D721Med (cell line): ENCODE measurements around the gene SLIT1.
A peak's percentile ranks its signal among the peaks of the same experiment; 100 is the strongest.
"Not testable (repeated sequence)": the region's sequence is repeated elsewhere in the genome, so short reads cannot be mapped to it uniquely, and the experiment has no call there.

Source experiments
- DNase-seq: peaks from one replicate; pipeline ENCODE4 v3.0.0; 2011; ENCODE audit warnings: low spot score; ENCODE audit not compliant: insufficient read length
- FAIRE-seq: peaks from 2 replicates; lab custom pipeline; 2011; peaks lifted over from hg19 to GRCh38; lab: Jason Lieb, UNC
- CTCF ChIP-seq: IDR thresholded peaks from 2 replicates; pipeline ENCODE4 v1.5.1; 2012; ENCODE audit warnings: mild to moderate bottlenecking, control low read depth; ENCODE audit not compliant: insufficient read depth; ENCODE audit errors: missing control alignments

The SLIT1 gene

GRCh38 chr10:97086530-97086929 is 99.2 kb downstream of the SLIT1 start:
- no peak for DNase-seq
- FAIRE-seq, result no peak
- no peak for TF ChIP-seq CTCF

GRCh38 chr10:97083228-97083829 is 102.4 kb downstream of the SLIT1 start:
- TF ChIP-seq CTCF, result no peak
- no peak for DNase-seq
- no peak for FAIRE-seq

GRCh38 chr10:97082575-97082974 is 103.2 kb downstream of the SLIT1 start:
- DNase-seq, FAIRE-seq: not testable (repeated sequence)

GRCh38 chr10:97081621-97082235 is 104.0 kb downstream of the SLIT1 start:
- FAIRE-seq (no peak), DNase-seq (no peak)
- peak; percentile 45 for TF ChIP-seq CTCF

- DNase-seq (no peak), FAIRE-seq (no peak)
- TF ChIP-seq CTCF, result no peak
These were observed 105.5 kb downstream of the SLIT1 start for GRCh38 chr10:97080051-97080776.

GRCh38 chr10:97079448-97079847 is 106.3 kb downstream of the SLIT1 start:
- FAIRE-seq (no peak), DNase-seq (no peak)
- no peak for TF ChIP-seq CTCF

- DNase-seq (peak; percentile 66), FAIRE-seq (no peak)
- TF ChIP-seq CTCF, result no peak
These were observed 106.8 kb downstream of the SLIT1 start for GRCh38 chr10:97078938-97079445.
